Activated naive CD4-positive, alpha-beta T cell (primary cell): ENCODE data around the gene APH1B.
"Not testable (repeated sequence)": the region's sequence is repeated elsewhere in the genome, so short reads cannot be mapped to it uniquely, and the experiment has no call there.

ENCODE experiments used
- DNase-seq, 4 experiments: peaks; one replicate each; lab custom pipeline; 2025; lab: John Stamatoyannopoulos, UW

The APH1B gene

GRCh38 chr15:63277038-63277892 is at the start of gene APH1B:
Gene APH1B, plus strand, starts transcription at chr15:63277605. Its CDS starts 19 bp downstream, at chr15:63277624.
- peak; percentile 29 to 81 (median 62) for DNase-seq

- no peak for DNase-seq
These were observed 49.7 kb upstream of the APH1B start for GRCh38 chr15:63227689-63228088.

GRCh38 chr15:63231206-63231605 is 46.2 kb upstream of the APH1B start:
- DNase-seq, result no peak

DNA sequence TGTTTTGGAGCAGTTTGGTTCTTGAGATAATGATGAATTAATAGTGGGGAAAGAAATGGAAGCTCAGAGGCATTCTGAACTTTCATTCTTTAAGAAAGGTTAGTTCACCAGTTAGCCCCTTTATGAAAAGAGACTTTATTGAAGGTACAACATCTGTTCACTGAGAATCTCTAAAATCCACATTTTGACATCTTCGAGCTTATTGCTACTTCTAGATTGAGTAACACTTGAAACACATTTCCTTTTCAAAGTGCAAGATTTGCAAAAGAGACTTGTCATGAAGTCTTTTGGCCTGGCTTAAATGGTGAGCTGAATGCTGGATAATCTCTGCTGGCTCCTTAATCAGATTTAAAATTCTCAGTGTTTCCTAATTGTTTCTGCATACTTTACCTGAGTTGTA is 45.7 kb upstream of the APH1B start:
- no peak for DNase-seq

DNA sequence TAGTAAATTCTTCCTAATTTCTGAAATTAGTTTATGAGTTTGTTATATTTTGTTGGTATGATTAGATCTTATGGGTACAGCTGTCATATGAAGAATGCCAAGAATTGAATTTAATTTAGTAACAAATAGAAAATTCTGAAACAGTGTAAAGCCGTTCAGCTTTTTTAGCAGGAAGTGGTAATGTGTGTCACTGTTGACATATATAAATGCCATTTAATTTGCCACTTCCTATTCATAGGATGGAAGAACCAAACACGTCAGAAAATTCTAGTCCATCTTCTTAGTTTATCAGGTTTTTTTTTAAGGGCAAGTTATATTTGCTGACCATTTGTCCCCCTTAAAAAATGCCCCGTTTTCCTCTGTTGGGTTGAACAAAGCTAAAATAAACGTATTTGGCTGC is 45.0 kb upstream of the APH1B start:
- no peak for DNase-seq

GRCh38 chr15:63232943-63233342 is 44.5 kb upstream of the APH1B start:
- no peak for DNase-seq

GRCh38 chr15:63233667-63234423 is 43.6 kb upstream of the APH1B start:
- no peak for DNase-seq

- DNase-seq, result no peak
These were observed 42.9 kb upstream of the APH1B start for GRCh38 chr15:63234451-63234870.

DNA sequence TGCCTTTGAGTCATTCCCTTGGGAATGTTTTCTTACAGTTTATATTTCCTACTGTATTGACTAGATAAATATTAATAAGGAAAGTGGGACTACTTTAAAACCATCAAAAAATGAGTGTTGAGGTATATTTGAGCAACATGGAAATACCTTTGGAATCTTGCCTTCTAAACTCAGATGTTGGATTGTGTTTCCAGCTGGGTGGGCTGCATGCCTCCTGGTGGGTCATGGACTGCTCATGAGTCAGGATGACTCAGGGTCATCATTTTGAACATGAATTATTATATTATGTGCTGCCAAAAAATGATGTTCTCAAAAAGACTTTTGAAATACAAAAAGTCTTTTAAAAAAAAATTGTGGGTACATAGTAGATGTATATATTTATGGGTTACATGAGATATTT is 41.1 kb upstream of the APH1B start:
- DNase-seq, result no peak

DNA sequence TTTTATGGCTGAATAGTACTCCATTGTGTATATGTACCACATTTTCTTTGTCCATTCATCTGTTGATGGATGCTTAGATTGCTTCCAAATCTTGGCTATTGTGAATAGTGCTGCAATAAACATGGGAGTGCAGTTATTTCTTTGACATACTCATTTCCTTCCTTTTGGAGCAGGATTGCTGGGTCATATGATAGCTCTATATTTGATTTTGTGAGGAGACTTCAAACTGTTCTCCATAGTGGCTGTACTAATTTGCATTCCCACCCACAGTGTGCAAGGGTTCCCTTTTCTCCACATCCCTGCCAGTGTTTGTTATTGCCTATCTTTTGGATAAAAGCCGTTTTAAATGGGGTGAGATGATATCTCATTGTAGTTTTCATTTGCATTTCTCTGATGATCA is 40.3 kb upstream of the APH1B start:
- DNase-seq, result not testable (repeated sequence)

GRCh38 chr15:63238171-63238570 is 39.2 kb upstream of the APH1B start:
- no peak for DNase-seq

DNA sequence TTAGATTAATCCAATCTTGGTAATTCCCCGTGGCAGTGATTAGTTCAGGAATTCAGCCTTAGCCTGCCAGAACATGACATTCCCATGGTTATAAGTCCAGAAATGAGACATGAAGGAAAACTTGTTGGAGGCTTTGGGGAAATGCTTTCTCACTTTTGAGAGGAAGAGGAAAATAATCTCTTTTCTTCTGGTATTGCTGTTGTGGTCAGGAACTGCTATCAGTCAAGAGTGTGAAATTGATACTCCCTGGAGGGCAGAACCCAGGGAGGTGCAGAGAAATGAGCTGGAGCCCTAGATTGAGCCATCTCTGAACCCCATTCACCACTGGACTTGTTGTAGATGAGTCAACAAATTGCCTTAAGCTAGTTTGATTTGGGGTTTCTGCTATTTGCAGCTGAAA is 38.6 kb upstream of the APH1B start:
- DNase-seq, result no peak

DNA sequence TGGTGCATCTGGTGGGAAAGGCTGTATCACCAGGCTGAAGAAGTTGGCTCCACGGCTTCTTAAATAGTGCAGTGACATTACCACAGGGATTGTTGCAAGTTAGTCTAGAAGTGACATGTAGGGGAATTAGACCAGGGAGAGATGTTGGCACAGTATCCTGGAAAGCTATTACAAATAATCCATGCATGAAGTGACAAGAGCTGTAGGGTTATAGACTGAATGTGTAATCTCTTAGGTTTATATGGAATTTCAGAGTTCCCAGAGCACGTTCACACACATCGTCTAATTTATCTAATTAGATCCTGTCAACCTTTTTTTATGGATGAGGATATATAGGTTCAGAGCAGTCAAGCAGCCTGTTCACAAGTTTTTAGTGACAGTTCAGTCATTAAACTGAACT is 37.3 kb upstream of the APH1B start:
- DNase-seq, result no peak

DNA sequence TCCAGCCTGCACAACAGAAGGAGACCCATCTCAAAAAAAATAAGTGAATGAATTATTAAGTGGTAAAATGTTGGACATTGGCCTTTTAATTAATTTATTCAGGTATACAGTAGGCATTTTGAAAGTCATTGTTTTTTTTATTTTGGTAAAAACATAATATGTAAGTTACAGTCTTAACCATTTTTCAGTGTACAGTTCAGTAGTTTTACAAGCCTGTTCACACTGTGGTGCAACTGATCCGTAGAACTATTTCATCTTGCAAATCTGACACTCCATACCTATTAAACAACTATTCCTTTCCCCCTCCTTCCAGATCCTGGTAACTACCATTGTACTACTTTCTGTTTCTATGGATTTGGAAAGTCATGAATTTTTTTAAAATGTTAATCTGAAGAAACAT is 36.1 kb upstream of the APH1B start:
- no peak for DNase-seq

GRCh38 chr15:63243101-63243500 is 34.3 kb upstream of the APH1B start:
- DNase-seq, result no peak

- DNase-seq, result no peak
These were observed 33.6 kb upstream of the APH1B start for GRCh38 chr15:63243776-63244175.

DNA sequence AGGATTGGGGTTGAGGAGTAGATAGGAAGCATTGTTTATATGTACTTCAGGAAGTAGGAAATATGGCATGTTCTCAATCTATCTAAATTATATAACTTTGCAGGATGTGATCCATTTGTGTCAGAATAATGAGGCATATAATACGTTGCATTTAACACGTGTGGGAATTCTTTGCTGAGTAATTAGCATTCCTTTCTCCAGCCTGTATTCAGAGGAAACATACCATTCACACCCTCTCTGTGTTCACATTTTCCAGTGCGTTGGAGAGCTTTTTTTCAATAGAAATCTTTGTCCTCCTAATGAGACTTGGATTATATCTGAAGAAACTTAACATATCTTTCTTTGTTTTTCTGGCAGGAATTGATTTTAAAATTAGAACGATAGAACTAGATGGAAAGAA is 33.0 kb upstream of the APH1B start:
- DNase-seq, result no peak

DNA sequence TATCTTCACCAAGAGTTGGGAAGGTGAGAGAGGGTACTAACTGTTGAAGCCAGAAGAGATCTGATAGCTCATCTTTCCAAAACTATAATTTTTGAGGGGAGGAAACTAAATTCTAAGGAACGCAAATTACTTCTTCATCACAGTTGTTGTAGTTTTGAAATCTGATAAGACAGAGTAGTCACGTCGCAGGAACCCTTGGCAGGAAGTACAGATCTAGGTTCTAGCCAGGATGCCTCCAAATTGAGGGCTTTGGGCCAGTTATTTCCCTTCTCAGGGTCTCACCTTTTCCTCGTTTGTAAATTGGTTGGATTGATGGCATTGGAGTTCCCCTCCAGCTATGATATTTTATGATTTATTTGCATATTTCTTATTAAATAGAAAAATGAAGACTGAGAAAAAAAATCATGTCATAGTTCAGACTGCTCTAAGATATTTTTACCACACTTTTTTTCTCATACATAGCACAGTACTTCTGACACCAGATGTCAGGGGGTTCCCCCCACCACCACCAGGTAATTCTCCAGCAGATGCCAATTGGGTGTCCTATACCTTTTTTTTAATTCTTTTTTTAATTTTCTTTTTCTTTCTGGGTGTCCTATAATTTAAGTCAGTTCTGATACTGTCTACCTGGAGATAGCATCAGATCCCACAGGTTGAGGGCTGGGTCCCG is 32.3 kb upstream of the APH1B start:
- no peak for DNase-seq

GRCh38 chr15:63246691-63247469 is 30.5 kb upstream of the APH1B start:
- DNase-seq, result no peak

GRCh38 chr15:63250312-63250965 is 27.0 kb upstream of the APH1B start:
- DNase-seq, result no peak

DNA sequence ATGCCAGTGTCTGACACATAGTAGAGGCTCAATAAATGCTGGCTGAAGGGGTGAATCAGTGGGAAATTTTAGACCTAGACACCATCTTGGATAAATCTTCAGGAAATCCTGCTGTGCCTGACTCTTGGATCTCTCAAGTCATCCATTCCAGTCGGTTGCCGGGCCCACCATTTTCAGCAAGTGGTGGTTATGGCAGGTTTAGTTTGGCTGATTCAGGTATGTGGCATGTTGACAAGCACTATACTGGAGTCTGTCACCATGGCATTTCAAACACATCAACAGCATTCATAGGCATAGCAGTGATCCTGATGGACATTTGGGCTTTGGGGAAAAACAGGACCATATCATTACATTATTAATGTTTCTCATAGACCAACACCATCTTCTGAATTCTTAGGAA is 25.7 kb upstream of the APH1B start:
- no peak for DNase-seq
